GM12878 (cell line): Measurements from ENCODE around the gene BCORL1. TPM values are rescaled to one million over a fixed set of nuclear protein-coding genes. Genes with fewer than 3 reads are reported as not detected.

Experiments
- ATAC-seq: fragments of 200-7000 bp; cut with Tn5 transposase; 3 replicates; pipeline ENCODE4 v1.9.1; 2020; ENCODE audit warnings: mild to moderate bottlenecking, moderate library complexity
- BruUV-seq: library from RNA; stranded (reverse); fragments of 400-500 nt; replicated peaks from 2 replicates; lab custom pipeline; 2021; lab: Mats Ljungman, UMichigan
- CTCF ChIA-PET: fragments of 300-600 bp; sonication (Branson Sonifier 250); formaldehyde crosslinking; extraction: SDS; loops from one replicate; lab custom pipeline; 2021; ENCODE audit warnings: inconsistent platforms; lab: Yijun Ruan, JAX
- POLR2A ChIA-PET: fragments of 350-600 bp; formaldehyde crosslinking; extraction: SDS; loops from one replicate; lab custom pipeline; 2021; ENCODE audit warnings: inconsistent platforms; lab: Charles Lee
- RAD21 ChIA-PET: fragments of 300-600 bp; sonication (Branson Sonifier 250); formaldehyde crosslinking; loops from one replicate; lab custom pipeline; 2023; ENCODE audit warnings: antibody characterized with exemption; ENCODE audit not compliant: unreplicated experiment; lab: Charles Lee
- SMC1A ChIA-PET: fragments of 300-600 bp; sonication (Branson Sonifier 250); formaldehyde crosslinking; loops from one replicate; lab custom pipeline; 2023; ENCODE audit not compliant: unreplicated experiment, uncharacterized antibody; lab: Charles Lee
- DNase-seq: peaks from one replicate; pipeline ENCODE4 v3.0.0-alpha.2; 2011; ENCODE audit warnings: low read depth, low spot score
- FAIRE-seq: peaks from 3 replicates; lab custom pipeline; 2011; peaks lifted over from hg19 to GRCh38; lab: Jason Lieb, UNC
- H2AFZ ChIP-seq: 2 replicates; pipeline ENCODE4 v1.6.0; 2011; ENCODE audit warnings: low read depth, low read length, control low read depth; ENCODE audit not compliant: control insufficient read depth
- H3K27ac ChIP-seq: 2 replicates; pipeline ENCODE4 v1.5.1; 2011; ENCODE audit warnings: control low read depth; ENCODE audit not compliant: control insufficient read depth, insufficient read depth
- H3K27me3 ChIP-seq, 2 experiments: replicated peaks in 1 of 2; 2 replicates each; pipeline versions ENCODE4 v1.6.0 to v1.6.1; 2011; ENCODE audit warnings: low read length in 1 of 2; ENCODE audit not compliant: control insufficient read depth in 2 of 2, insufficient read depth in 2 of 2
- H3K36me3 ChIP-seq, 2 experiments: 2 replicates each; pipeline ENCODE4 v1.5.1; 2011; ENCODE audit warnings: low read length in 1 of 2; ENCODE audit not compliant: control insufficient read depth in 2 of 2, insufficient read depth in 2 of 2
- H3K4me1 ChIP-seq: 2 replicates; pipeline ENCODE4 v1.6.1; 2011; ENCODE audit warnings: mild to moderate bottlenecking, low read length, moderate library complexity, mixed read lengths; ENCODE audit not compliant: control insufficient read depth, insufficient read depth
- H3K4me2 ChIP-seq: 2 replicates; pipeline ENCODE4 v1.6.0; 2011; ENCODE audit warnings: control low read depth; ENCODE audit not compliant: control insufficient read depth, insufficient read depth
- H3K4me3 ChIP-seq: fragments of 200-600 bp; sonication (generic); 2 replicates; pipeline ENCODE4 v1.5.1; 2016
- H3K79me2 ChIP-seq: 2 replicates; pipeline ENCODE4 v1.6.0; 2011; ENCODE audit warnings: low read length; ENCODE audit not compliant: control insufficient read depth, insufficient read depth
- H3K9ac ChIP-seq: 2 replicates; pipeline ENCODE4 v1.8.0; 2011; ENCODE audit warnings: low read length, control low read depth, mixed read lengths; ENCODE audit not compliant: control insufficient read depth, insufficient read depth
- H3K9me3 ChIP-seq: replicated peaks from 3 replicates; pipeline ENCODE4 v1.5.1; 2011; ENCODE audit warnings: mild to moderate bottlenecking, low read length; ENCODE audit not compliant: control insufficient read depth, insufficient read depth
- H4K20me1 ChIP-seq: 2 replicates; pipeline ENCODE4 v1.6.0; 2011; ENCODE audit not compliant: control insufficient read depth, insufficient read depth
- CHD1 ChIP-seq: IDR thresholded peaks from 2 replicates; pipeline ENCODE4 v1.6.1; 2012; ENCODE audit warnings: low read depth, low read length, improper control_type of control experiment
- CREB1 ChIP-seq: IDR thresholded peaks from 2 replicates; pipeline ENCODE4 v1.6.1; 2012; ENCODE audit warnings: low read depth, mild to moderate bottlenecking, inconsistent platforms
- E2F8 ChIP-seq: fragments of 450-650 bp; IDR thresholded peaks from 2 replicates; pipeline ENCODE4 v1.6.1; 2018; ENCODE audit warnings: mild to moderate bottlenecking, low read depth, moderate library complexity; ENCODE audit not compliant: partially characterized antibody
- EZH2 ChIP-seq: IDR thresholded peaks from 2 replicates; pipeline ENCODE4 v1.6.1; 2012; ENCODE audit warnings: low read depth, mild to moderate bottlenecking, control low read depth, inconsistent platforms, low read length, borderline replicate concordance; ENCODE audit not compliant: control insufficient read depth
- JUNB ChIP-seq: IDR thresholded peaks from 2 replicates; pipeline ENCODE4 v1.6.1; 2016; ENCODE audit warnings: antibody characterized with exemption, mild to moderate bottlenecking
- KAT2A ChIP-seq: conservative IDR thresholded peaks from 2 replicates; pipeline ENCODE4 v1.6.1; 2011; ENCODE audit warnings: low read depth, low read length; ENCODE audit not compliant: control insufficient read depth
- LARP7 ChIP-seq: fragments of 450-650 bp; IDR thresholded peaks from 2 replicates; pipeline ENCODE4 v1.6.1; 2017; ENCODE audit warnings: mild to moderate bottlenecking
- PAX8 ChIP-seq: fragments of 450-650 bp; IDR thresholded peaks from 2 replicates; pipeline ENCODE4 v1.6.1; 2017; ENCODE audit warnings: mild to moderate bottlenecking, moderate library complexity
- PBX3 ChIP-seq: IDR thresholded peaks from 2 replicates; pipeline ENCODE4 v1.6.1; 2011; ENCODE audit warnings: mild to moderate bottlenecking, low read depth, low read length, moderate library complexity; ENCODE audit not compliant: insufficient replicate concordance
- RBBP5 ChIP-seq: fragments of 200-600 bp; sonication (generic); conservative IDR thresholded peaks from 2 replicates; pipeline ENCODE4 v1.6.1; 2016
- RFX5 ChIP-seq: IDR thresholded peaks from 2 replicates; pipeline ENCODE4 v1.6.1; 2011; ENCODE audit warnings: low read depth, low read length, improper control_type of control experiment
- SIN3A ChIP-seq: IDR thresholded peaks from 2 replicates; pipeline ENCODE4 v1.6.1; 2012; ENCODE audit warnings: low read depth, low read length, improper control_type of control experiment
- SKIL ChIP-seq: fragments of 450-650 bp; IDR thresholded peaks from 2 replicates; pipeline ENCODE4 v1.6.1; 2017; ENCODE audit warnings: mild to moderate bottlenecking, low read depth, inconsistent platforms; ENCODE audit not compliant: poor library complexity, severe bottlenecking
- SUPT20H ChIP-seq: IDR thresholded peaks from 2 replicates; pipeline ENCODE4 v1.6.1; 2011; ENCODE audit warnings: low read depth, mild to moderate bottlenecking, low read length, moderate library complexity, borderline replicate concordance; ENCODE audit not compliant: control insufficient read depth
- ZBED1 ChIP-seq: IDR thresholded peaks from 2 replicates; pipeline ENCODE4 v1.6.1; 2016; ENCODE audit warnings: borderline replicate concordance
- ZNF274 ChIP-seq: IDR thresholded peaks from one replicate; pipeline ENCODE4 v1.8.0; 2011; ENCODE audit not compliant: insufficient read length, insufficient read depth
- WGBS: methylation state at CpG from one replicate; pipeline ENCODE4 v1.1.6; 2016; ENCODE audit warnings: low lambda C conversion rate; ENCODE audit not compliant: insufficient replicate concordance, insufficient coverage; ENCODE audit errors: missing lambda C conversion rate; 5-methylcytosine and 5-hydroxymethylcytosine counted together
- in situ Hi-C: fragments of 300-500 bp; cut with MboI; formaldehyde crosslinking; loops from 9 replicates; pipeline ENCODE4 v1.14.3; 2018; ENCODE audit warnings: mixed read lengths
- intact Hi-C: fragments of 100-400 bp; cut with micrococcal nuclease; formaldehyde crosslinking; loops from one replicate; pipeline ENCODE4 v1.14.2; 2022; ENCODE audit not compliant: unreplicated experiment
- polyA plus RNA-seq, 11 experiments: library from polyadenylated mRNA; depleted of rRNA in 4 of 11; unstranded in 6 of 11; stranded (reverse) in 5 of 11; fragments of >200 nt; fragmentation: Nextera tagmentation in 4 of 11; fragmentation: Illumina TruSeq in 1 of 11; extraction: Ambion mirVana in 4 of 11; extraction: Trizol in 1 of 11; gene quantifications; 1 replicate in 1 of 11; 2 replicates in 10 of 11; pipeline versions ENCODE4 v1.2.1 to v1.2.3, GENCODE V29; 2011 to 2016; ENCODE audit warnings: inconsistent platforms in 2 of 11, missing spikeins in 2 of 11, low read depth in 1 of 11
- total RNA-seq, 4 experiments: library from RNA; depleted of rRNA in 3 of 4; stranded (reverse); fragments of >200 nt in 3 of 4; fragmentation: Illumina TruSeq in 1 of 4; extraction: Trizol in 1 of 4; gene quantifications; 2 replicates each; pipeline versions ENCODE4 v1.2.1 to v1.2.3, GENCODE V29; 2013 to 2021

The BCORL1 gene
- total and polyA plus RNA-seq, 10 of the 15 experiments (the other 5 are each of a cell fraction or from before 2014, with no cell fraction given): 0.16 to 7.2 (median 0.94) TPM

- intact Hi-C loops: no loop called here
- Histone ChIP-seq H3K4me3 (no peak overlapping the region), H3K27ac (no peak overlapping the region), H3K4me1 (peaks cover 6% of the 10 kb centered on the region), H3K9me3 (no peaks in the 10 kb centered on the region), H3K4me2 (no peak overlapping the region), H4K20me1 (no peaks in the 10 kb centered on the region; the same call in 1 of the 2 replicates), H3K9ac (no peak overlapping the region), H3K36me3 (peaks cover 0 to 3% of the 10 kb centered on the region in 2 experiments; a peak in 1 of 4 replicates), H3K79me2 (peaks cover 40% of the 10 kb centered on the region), H3K27me3 (no peaks in the 10 kb centered on the region), H2AFZ (no peak overlapping the region)
- ChIA-PET SMC1A (no interaction called here), POLR2A (interaction anchor here (0.8 kb wide), 1 partner anchor 16 kb away, joined by 3 read pairs; no protein-coding TSS in a partner anchor), RAD21 (interaction anchor here (1.2 kb wide), 1 partner anchor 12 kb away, joined by 3 read pairs; no protein-coding TSS in a partner anchor), CTCF (interaction anchor here (1.1 kb wide), 1 partner anchor 18 kb away, joined by 3 read pairs; no protein-coding TSS in a partner anchor)
- WGBS: 38% methylated on average over 14 of the region's 14 CpGs
- BruUV-seq: no TSS peak
- ATAC-seq (no peak; the same call in 2 of the 3 replicates), DNase-seq (no peak), FAIRE-seq (no peak)
- in situ Hi-C loops: no loop called here
- TF ChIP-seq PBX3 (no peak), CHD1 (no peak), PAX8 (no peak), ZNF274 (no peak), JUNB (no peak), SKIL (no peak), SIN3A (no peak), RFX5 (no peak), SUPT20H (no peak), E2F8 (no peak), CREB1 (no peak), RBBP5 (no peak), ZBED1 (no peak), LARP7 (no peak), KAT2A (no peak), EZH2 (no peak)
These were observed 115.2 kb downstream of the BCORL1 start for GRCh38 chrX:130097507-130098209.
